HTERT RPE-1 (cell line): ENCODE measurements around the gene RHOJ.
"Not testable (repeated sequence)": the region's sequence is repeated elsewhere in the genome, so short reads cannot be mapped to it uniquely, and the experiment has no call there.

ENCODE experiments used
- in situ Hi-C: fragments of 300-500 bp; cut with MboI; formaldehyde crosslinking; loops from 4 replicates; pipeline ENCODE4 v1.14.3; 2020; ENCODE audit warnings: low sequenced_read_pairs

The RHOJ gene

DNA sequence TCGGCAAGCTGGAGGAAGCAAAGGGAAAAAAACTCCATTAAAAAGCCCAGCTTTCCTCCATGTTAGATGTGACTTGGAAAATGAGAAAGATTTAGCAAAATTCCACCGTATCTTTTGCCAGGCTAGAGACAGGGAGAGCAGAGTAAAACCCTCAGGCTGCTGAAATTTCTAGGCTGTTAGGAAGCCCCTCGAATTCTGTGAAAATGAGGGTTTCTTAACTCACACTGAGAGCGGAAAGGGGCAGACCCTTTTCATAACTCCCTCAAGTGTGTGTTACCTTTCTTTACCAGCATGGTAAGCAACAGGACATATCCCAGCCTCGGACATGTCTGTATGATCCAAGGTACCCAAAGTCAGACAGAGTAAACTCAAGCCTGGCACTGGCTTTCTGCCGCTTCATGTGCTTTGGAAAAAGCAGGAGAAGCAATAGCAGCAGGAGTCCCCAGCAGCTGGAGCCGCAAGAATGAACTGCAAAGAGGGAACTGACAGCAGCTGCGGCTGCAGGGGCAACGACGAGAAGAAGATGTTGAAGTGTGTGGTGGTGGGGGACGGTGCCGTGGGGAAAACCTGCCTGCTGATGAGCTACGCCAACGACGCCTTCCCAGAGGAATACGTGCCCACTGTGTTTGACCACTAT, at the start of gene RHOJ:
TSS of gene RHOJ (plus strand) at position 37 of the 637 bp plus-strand sequence. CDS start at position 464, 427 bp downstream.
- in situ Hi-C loops, result no loop called here

GRCh38 chr14:63155511-63156185, 48.6 kb upstream of the RHOJ start:
- in situ Hi-C loops, result no loop called here

GRCh38 chr14:63157195-63157594, 47.0 kb upstream of the RHOJ start:
- in situ Hi-C loops, result no loop called here

DNA sequence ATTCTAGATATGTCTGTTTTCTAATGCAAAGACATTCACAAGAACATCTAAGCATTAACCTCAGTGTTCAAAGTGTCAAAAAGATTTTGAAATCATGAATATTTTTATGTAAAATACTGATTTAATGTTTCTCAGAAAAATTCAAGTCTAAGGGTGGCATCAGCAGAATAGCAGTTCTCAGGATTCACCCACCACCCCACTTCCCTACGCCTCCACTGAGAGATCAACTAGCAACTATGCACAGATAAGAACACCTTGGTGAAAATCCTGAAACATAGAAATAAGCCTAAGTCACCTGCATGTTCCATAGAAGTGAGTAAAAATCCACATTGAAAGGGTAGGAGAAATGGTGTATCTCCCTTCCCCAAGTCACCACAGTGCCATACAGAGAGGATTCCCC, 40.9 kb upstream of the RHOJ start:
- in situ Hi-C loops, result no loop called here

- in situ Hi-C loops, result no loop called here
These were observed 40.0 kb upstream of the RHOJ start for GRCh38 chr14:63164108-63164683.

- in situ Hi-C loops, result not testable (repeated sequence)
These were observed 39.0 kb upstream of the RHOJ start for GRCh38 chr14:63165267-63165666.

DNA sequence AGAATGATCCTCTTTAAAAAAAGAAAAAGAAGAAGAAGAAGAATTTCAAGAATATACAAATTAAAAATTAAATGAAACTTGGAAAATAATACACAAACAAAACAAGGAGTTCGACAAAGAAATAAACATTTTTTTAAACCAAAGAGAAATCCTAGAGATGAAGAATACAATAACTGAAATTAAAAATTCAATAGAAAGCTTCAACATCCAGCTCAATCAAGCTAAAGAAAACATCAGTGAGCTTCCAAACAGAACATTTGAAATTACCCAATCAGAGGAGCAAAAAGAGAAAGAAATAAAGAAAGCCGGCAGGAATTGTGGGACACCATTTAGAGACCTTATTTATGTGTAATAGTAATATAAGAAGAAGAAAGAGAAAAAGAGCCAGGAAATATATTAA, 37.2 kb upstream of the RHOJ start:
- in situ Hi-C loops, result no loop called here

GRCh38 chr14:63174760-63175191, 29.5 kb upstream of the RHOJ start:
- in situ Hi-C loops, result no loop called here

DNA sequence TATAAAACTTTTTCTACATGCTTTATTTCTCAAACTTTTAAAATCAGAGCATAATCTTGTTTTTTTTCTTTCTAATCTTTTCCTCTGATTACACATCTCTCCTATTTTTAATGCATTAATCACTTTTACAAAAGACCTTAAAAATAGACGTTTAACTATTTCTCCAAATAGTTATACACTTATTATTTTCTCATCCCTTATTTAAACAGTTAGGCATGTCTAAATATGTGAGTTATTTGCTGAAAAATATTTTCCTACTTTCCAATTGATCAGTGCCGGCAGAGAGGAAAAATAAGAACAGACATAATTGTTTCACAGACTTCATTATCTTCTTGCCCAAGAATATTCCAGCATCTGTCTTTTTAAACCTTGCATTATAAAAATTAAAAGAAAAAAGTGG, 28.7 kb upstream of the RHOJ start:
- in situ Hi-C loops, result no loop called here

- in situ Hi-C loops, result no loop called here
These were observed 25.3 kb upstream of the RHOJ start for GRCh38 chr14:63178912-63179311.

DNA sequence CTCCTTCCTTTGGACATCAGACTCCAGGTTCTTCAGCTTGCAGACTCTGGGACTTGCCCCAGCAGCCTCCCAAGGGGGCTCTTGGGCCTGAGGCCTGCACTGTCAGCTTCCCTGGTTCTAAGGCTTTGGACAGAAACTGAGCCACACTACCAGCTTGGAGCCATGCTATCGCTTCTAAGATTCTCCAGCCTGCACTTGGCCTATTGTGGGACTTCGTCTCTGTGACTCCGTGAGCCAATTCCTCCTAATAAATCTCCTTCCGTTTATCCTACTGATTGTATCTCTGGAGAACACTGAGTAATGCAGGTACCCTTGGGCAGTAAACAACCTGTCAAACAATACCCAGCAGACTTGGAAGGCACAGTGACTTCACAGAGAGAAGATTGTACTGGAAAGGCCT, 24.9 kb upstream of the RHOJ start:
- in situ Hi-C loops, result no loop called here

GRCh38 chr14:63180011-63180410, 24.2 kb upstream of the RHOJ start:
- in situ Hi-C loops, result no loop called here

GRCh38 chr14:63182968-63183367, 21.3 kb upstream of the RHOJ start:
- in situ Hi-C loops, result no loop called here

- in situ Hi-C loops, result no loop called here
These were observed 17.8 kb upstream of the RHOJ start for GRCh38 chr14:63186453-63186852.

DNA sequence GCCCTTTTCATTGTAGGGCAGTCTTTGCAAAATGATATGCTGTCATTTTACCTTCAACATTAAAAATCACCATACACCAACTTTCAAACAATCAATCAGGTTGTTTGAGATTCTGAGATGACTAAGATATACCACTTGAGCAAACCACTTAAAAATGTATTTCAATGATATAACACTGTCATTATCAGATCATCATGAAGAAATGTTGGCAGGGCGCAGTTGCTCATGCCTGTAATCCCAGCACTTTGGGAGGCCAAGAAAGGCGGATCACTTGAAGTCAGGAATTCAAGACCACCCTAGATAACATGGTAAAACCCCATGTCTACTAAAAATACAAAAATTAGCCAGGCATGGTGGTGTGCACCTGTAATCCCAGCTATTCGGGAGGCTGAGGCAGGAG, 13.0 kb upstream of the RHOJ start:
- in situ Hi-C loops, result no loop called here

- in situ Hi-C loops, result no loop called here
These were observed 12.2 kb upstream of the RHOJ start for GRCh38 chr14:63192085-63192484.

GRCh38 chr14:63193236-63193635, 11.0 kb upstream of the RHOJ start:
- in situ Hi-C loops, result no loop called here

DNA sequence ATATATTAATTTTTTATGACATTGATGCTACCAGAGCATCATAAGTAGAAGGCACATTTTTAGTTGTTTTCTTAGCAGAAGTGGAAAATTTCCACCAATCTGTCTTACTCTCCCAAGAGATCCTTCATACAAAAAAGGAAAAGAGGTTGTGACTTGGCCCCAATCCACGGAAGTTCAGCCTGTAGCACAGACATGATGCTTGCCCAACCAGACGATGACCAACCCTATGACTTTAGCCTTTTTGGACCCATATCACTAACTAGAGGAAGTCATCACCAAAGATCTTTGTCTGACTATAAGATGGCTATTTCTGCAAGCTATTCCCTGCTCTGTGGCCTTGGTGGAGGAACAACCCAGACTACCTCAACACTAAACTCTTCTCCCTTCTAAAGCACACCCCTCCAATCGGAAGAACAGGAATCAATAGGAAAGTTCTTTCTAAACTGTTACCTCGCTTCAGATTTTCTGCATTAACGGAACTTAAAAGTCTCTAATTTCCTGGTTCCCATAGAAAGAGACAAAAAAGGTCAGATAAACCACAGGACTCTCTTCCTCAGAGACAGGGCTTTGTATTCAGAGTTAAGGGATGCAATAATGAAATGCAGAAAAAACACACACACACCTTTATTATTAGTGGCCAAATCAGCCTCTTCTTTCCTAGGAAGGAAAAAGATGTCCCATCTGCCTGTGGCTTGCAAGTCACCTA, 4.1 kb upstream of the RHOJ start:
- in situ Hi-C loops, result no loop called here

GRCh38 chr14:63200767-63201166, 3.5 kb upstream of the RHOJ start:
- in situ Hi-C loops, result no loop called here

DNA sequence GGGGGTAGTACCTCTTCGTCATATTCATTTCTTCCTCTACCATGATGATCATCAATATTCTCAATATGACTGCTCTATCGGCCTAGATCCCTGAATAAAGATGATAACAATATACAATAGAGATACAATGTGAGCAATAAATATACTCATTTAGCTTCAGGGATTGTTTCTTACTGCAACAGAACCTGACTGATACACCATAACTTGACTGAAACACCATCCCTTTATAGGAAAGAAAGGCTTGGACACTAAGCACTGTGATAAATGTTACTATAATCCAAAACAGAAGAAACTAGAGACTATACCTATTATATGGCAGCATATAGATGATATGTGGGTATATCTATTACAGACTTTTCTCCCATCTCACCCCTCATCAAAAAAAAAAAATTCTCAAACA, 1.2 kb upstream of the RHOJ start:
- in situ Hi-C loops, result no loop called here

- in situ Hi-C loops, result no loop called here
These were observed 431 bp upstream of the RHOJ start for GRCh38 chr14:63203618-63204406.
